T47D (cell line): ENCODE data around the gene SHROOM4.
A peak's percentile ranks its signal among the peaks of the same experiment; 100 is the strongest.

ENCODE experiments used
- DNase-seq, 2 experiments: peaks; one replicate each; pipeline versions ENCODE4 v3.0.0 to v3.0.0-alpha.2; 2011 to 2012; ENCODE audit warnings: low read depth in 1 of 2, low spot score in 1 of 2
- JUND ChIP-seq: IDR thresholded peaks from 2 replicates; pipeline ENCODE4 v1.6.1; 2012; ENCODE audit warnings: low read depth
- in situ Hi-C: cut with HindIII; loops from 2 replicates; pipeline ENCODE4 v1.10.0; 2016; ENCODE audit warnings: low sequenced_read_pairs, low pct_unique_long_range_greater_than_20kb

SHROOM4 gene

DNA sequence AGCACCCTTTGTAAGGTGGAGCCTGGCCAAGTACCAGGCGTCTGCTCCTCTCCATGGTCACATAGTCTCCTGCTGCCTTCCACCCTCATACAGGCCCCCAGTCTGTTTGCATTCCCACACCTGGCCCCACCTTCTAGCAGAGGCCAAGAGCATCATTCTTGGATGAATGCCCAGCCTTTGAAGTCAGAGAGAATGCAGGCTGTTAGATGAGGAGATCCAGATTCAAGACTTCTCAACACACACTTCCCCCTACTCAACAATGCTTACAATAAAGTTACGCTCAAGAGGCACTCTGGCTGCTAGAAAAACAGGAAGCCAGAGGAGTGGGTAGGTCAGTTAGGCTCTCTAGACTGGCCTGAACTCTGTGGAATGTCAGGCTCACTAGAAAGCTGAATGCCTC is 43.3 kb downstream of the SHROOM4 start:
- in situ Hi-C loops = no loop called here
- no peak for TF ChIP-seq JUND
- peak in 1 of 2 experiments; percentile 2 for DNase-seq

- no peak for TF ChIP-seq JUND
- in situ Hi-C loops = no loop called here
- peak in 1 of 2 experiments; percentile 9 for DNase-seq
Measured at GRCh38 chrX:50769389-50770063, 44.5 kb downstream of the SHROOM4 start.

DNA sequence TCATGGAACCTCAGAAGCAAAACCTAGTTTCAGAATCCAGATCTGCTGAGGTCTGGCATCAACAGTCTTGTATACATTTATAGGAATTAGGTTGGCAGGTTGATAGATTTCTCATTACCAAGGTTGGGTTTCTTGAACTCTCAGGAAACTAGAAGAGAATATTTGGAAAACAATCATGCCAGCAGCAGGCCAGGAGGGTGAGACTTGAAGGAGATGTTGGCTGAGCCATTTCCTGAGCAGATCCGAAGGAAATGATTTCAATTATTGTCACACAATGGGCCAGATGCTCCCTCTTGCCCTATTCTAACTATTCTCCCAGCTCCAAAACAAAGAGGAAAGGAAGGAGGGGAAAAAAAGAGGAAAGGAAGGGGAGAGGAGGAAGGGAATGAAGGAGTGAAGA is 45.2 kb downstream of the SHROOM4 start:
- no peak for TF ChIP-seq JUND
- in situ Hi-C loops = no loop called here
- no peak for DNase-seq

DNA sequence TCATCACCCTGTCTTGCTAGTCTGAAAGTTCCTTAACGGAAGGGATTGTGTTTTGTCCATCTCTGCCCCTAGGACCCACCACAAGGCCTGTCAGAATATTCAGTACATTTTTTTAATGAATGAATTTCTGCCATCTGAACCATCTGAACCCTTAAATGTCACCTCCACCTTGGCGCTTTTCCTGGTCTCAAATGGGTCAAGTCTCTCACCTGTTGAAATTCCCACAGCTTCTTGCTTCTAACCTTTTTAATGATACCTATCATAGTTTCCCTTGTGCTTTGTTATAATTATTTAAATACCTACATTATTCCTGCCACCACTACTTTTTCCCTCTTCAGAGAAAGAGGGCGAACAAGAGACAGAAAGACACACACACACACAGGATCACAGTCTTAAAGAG is 48.0 kb downstream of the SHROOM4 start:
- in situ Hi-C loops = no loop called here
- no peak for TF ChIP-seq JUND

GRCh38 chrX:50762578-50762977 is 51.4 kb downstream of the SHROOM4 start:
- DNase-seq = no peak
- no peak for TF ChIP-seq JUND
- in situ Hi-C loops = no loop called here

More for the DNA sequence above, 48.0 kb downstream of the SHROOM4 start:
- no peak for DNase-seq

GRCh38 chrX:50756276-50756675 is 57.7 kb downstream of the SHROOM4 start:
- no peak for DNase-seq
- in situ Hi-C loops = no loop called here
- no peak for TF ChIP-seq JUND

DNA sequence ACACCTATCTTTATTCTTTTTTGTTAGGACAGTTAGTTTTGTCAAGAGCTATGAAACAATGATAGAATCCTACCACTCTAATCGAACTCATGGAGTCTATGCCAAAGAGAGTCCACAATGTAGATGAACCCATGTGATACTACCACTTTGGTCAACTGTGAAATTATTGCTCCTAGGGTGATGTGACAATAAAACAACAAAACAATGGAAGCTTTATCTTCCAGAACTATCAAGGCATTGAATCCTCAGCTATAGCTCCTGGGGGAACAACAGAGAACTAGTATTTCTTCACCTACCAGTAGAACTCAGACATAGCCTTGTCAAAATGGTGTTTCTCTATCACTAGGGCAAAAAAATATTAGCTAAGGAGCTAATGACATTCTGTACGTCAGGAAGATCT is 62.9 kb downstream of the SHROOM4 start:
- TF ChIP-seq JUND = no peak
- DNase-seq = no peak
- in situ Hi-C loops = no loop called here

GRCh38 chrX:50747471-50747900 is 66.5 kb downstream of the SHROOM4 start:
- TF ChIP-seq JUND = no peak
- peak in 1 of 2 experiments; percentile 31 for DNase-seq
- in situ Hi-C loops = no loop called here

- in situ Hi-C loops = no loop called here
- TF ChIP-seq JUND = no peak
- DNase-seq = no peak
Measured at GRCh38 chrX:50736656-50737055, 77.3 kb downstream of the SHROOM4 start.

GRCh38 chrX:50726296-50726695 is 87.7 kb downstream of the SHROOM4 start:
- no peak for TF ChIP-seq JUND
- no peak for DNase-seq
- in situ Hi-C loops = no loop called here

DNA sequence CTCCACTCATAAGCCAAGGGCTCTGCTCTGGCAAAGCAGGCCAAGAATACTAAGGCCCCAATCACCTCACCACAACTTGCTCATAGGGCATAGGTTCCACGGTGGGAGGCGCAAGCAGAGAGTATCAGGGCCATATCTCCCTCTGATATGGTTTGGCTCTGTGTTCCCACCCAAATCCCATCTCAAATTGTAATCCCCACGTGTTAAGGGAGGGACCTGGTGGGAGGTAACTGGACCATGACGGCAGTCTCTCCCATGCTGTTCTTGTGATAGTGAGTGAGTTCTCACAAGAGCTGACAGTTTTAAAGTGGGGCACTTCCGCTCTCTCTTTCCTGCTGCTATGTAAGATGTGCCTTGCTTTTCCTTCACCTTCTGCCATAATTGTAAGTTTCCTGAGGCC is 88.7 kb downstream of the SHROOM4 start:
- in situ Hi-C loops = no loop called here
- TF ChIP-seq JUND = no peak
- no peak for DNase-seq

- TF ChIP-seq JUND = no peak
- in situ Hi-C loops = no loop called here
- peak in 1 of 2 experiments; percentile 4 for DNase-seq
Measured at GRCh38 chrX:50723006-50723405, 91.0 kb downstream of the SHROOM4 start.

DNA sequence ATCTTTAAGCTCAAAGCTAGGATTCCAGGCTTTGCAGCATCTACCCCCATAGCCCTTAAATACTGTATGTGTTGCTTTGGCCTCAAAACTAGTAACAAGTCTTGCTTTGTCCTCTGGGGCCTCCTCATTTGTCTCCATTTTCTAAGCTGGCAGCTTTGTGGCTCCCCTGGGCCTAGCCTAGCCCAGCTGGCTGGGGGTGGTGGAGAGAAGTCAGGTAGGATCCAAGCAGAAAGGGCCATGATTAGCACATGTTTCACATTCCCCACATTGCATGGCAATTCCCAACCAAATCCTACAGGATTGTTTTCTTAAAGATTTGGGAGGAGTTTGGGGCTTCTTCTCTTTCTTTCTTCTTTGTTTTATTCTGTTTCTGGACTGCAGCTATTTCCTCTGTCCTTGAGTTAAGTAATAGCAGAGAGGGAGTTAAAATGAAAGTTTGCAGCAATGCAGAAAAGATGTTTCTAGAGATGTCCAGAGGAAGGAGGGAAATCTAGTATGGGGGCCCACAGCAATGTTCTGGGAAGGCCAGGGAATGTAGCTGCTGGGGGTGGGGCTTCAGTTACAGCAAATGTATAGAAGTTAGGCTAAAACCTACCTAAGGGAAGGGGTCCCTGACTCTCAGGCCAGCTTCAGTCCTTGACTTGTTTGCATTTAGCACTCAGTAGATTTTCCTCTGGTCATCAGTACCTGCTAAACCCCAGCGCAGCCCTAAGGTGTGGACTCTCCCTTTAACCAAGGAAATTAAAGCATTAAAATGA is 92.1 kb downstream of the SHROOM4 start:
- no peak for DNase-seq
- TF ChIP-seq JUND = no peak
- in situ Hi-C loops = no loop called here
